Hepatocyte (in vitro differentiated cells): ENCODE results near the gene CENPB.

Source experiments
- EZH2 ChIP-seq: fragments of 200-600 bp; sonication (generic); IDR thresholded peaks from 2 replicates; pipeline ENCODE4 v1.6.1; 2016; ENCODE audit warnings: antibody characterized with exemption, mild to moderate bottlenecking, borderline replicate concordance
- TF ChIP-seq, protein P1 (sequence below): fragments of 200-600 bp; sonication (generic); IDR thresholded peaks from 2 replicates; pipeline ENCODE4 v1.5.1; 2016; ENCODE audit warnings: antibody characterized with exemption, mild to moderate bottlenecking; ENCODE audit not compliant: poor library complexity

DNA sequence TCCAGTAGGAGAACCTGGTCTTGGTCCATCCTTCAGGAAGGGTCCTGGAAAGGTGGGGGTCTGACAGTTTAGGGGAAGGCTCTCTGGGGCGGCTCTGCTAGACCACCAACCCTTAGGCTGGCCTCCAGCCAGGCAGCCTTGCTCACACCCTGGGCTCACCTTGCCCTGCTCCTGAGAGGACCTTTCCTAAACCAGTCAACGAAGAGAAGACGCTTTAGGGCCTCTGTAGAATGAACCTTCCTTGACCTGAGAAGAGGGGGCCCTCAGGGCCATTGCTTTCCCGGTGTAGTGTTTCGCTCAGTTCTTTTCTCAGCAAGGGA is 10.6 kb upstream of the CENPB start:
- TF ChIP-seq, protein P1, sequence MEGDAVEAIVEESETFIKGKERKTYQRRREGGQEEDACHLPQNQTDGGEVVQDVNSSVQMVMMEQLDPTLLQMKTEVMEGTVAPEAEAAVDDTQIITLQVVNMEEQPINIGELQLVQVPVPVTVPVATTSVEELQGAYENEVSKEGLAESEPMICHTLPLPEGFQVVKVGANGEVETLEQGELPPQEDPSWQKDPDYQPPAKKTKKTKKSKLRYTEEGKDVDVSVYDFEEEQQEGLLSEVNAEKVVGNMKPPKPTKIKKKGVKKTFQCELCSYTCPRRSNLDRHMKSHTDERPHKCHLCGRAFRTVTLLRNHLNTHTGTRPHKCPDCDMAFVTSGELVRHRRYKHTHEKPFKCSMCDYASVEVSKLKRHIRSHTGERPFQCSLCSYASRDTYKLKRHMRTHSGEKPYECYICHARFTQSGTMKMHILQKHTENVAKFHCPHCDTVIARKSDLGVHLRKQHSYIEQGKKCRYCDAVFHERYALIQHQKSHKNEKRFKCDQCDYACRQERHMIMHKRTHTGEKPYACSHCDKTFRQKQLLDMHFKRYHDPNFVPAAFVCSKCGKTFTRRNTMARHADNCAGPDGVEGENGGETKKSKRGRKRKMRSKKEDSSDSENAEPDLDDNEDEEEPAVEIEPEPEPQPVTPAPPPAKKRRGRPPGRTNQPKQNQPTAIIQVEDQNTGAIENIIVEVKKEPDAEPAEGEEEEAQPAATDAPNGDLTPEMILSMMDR: no peak
- TF ChIP-seq EZH2: no peak
